Measurements from ENCODE around the gene RASD2. TPM values are rescaled to one million over a fixed set of nuclear protein-coding genes. Genes with fewer than 3 reads are reported as not detected.
A peak's percentile ranks its signal among the peaks of the same experiment; 100 is the strongest.

The RASD2 gene
- total RNA-seq, 4 donors from 2014 or later = 2.7 to 5.8 (median 4.8) TPM

- H3K36me3 ChIP-seq = no peaks in the 10 kb centered on the region
- DNase-seq = no peak
- H3K27me3 ChIP-seq = no peaks in the 10 kb centered on the region
- H3K4me1 ChIP-seq = no peaks in the 10 kb centered on the region
- no peak overlapping the region for H3K4me3 ChIP-seq
- H3K27ac ChIP-seq = peak overlapping the region in 1 of 4 donors; percentile 54
- TF ChIP-seq CTCF (IDR thresholded peaks at IDR 0.05) (no peak), POLR2A (IDR thresholded peaks at IDR 0.05) (no peak)
- H3K9me3 ChIP-seq = no peaks in the 10 kb centered on the region
Observed at GRCh38 chr22:35593071-35593890, 52.6 kb downstream of the RASD2 start.

GRCh38 chr22:35593891-35594470, 53.4 kb downstream of the RASD2 start:
- Histone ChIP-seq H3K27ac (no peak overlapping the region), H3K36me3 (no peaks in the 10 kb centered on the region), H3K9me3 (no peaks in the 10 kb centered on the region), H3K4me3 (no peak overlapping the region), H3K4me1 (no peaks in the 10 kb centered on the region), H3K27me3 (no peaks in the 10 kb centered on the region)
- DNase-seq = no peak
- TF ChIP-seq CTCF (IDR thresholded peaks at IDR 0.05) (no peak), POLR2A (IDR thresholded peaks at IDR 0.05) (no peak)

DNA sequence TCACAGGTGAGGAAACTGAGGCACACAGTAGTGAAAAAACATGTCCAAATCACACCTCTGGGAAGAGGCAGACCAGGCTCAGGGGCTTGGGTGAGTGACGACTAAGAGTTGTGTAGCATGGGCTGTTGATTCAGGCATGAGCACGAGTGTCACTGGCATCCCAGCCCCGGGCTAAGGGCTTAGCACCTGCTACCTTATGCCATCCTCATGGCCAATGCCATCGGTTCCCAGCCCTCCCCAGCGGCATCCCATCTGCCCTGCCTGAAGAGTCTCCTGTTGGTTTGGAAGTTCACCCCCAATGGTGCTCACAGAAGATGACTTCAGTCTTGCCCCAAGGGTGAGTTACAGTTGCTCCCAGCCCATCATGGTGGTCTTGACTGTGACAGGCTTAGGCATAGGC, 54.1 kb downstream of the RASD2 start:
- Histone ChIP-seq H3K27me3 (no peaks in the 10 kb centered on the region), H3K27ac (no peak overlapping the region), H3K4me3 (no peak overlapping the region), H3K4me1 (no peaks in the 10 kb centered on the region), H3K9me3 (no peaks in the 10 kb centered on the region), H3K36me3 (no peaks in the 10 kb centered on the region)
- TF ChIP-seq POLR2A (IDR thresholded peaks at IDR 0.05) = no peak
- TF ChIP-seq CTCF (IDR thresholded peaks at IDR 0.05) = no peak
- no peak for DNase-seq

DNA sequence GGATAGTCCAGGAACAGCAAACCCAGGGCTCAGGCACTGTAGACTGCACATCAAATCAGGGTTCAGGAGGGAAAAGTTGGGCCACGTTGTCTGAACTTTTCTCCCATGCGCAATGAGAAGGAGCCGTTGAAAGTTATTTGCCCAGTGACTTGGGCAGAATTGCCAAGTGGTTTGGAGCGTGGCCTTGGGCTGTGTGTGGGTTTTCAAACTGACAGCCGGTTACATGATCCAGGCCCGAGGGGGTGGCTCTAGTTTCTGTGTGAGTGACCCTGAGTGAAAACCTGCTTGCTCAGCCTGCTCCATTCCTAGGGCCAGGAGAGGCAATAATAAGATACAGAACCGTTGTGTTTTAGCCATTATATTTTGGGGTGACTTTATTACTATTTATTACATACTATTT, 56.2 kb downstream of the RASD2 start:
- Histone ChIP-seq H3K4me1 (no peaks in the 10 kb centered on the region), H3K9me3 (no peaks in the 10 kb centered on the region), H3K4me3 (no peak overlapping the region), H3K27ac (no peak overlapping the region), H3K36me3 (no peaks in the 10 kb centered on the region), H3K27me3 (no peaks in the 10 kb centered on the region)
- TF ChIP-seq POLR2A (IDR thresholded peaks at IDR 0.05) (no peak), CTCF (IDR thresholded peaks at IDR 0.05) (no peak)
- no peak for DNase-seq

DNA sequence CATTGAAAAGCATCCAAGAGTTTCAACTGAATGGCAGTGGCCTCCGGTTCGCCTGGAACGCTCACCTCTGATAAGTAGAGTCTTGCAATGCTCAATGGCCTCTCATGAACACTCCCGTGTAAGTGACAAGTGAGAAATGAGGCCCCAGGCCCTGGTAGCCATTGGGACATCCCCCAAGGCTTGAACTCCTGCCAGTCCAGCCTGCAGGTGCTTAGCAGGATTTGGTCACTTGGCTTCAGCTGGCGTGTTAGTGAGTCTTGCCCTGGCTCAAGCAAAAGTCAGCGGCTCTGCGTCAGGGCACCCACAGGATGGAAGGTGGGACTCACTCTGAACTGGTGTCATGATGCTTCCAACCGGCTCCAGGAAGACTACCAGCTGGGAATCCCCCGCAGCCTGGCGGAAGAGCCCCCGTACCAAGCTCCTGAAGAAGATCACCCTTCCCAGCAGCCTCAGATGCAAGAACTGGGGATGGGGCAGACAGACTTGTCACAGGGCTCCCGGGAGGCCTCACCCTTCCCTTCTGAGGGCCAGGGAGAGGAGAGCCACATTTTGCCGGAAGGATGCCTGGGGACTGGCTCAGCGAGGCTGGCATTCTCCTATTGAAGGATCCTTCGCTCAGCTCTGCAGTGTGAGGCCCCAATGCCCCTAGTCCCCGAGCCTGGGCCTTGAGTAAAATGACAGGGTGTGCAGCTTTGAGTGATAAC, 57.2 kb downstream of the RASD2 start:
- Histone ChIP-seq H3K36me3 (no peaks in the 10 kb centered on the region), H3K4me1 (no peaks in the 10 kb centered on the region), H3K27me3 (no peaks in the 10 kb centered on the region), H3K27ac (no peak overlapping the region), H3K4me3 (no peak overlapping the region), H3K9me3 (no peaks in the 10 kb centered on the region)
- DNase-seq = no peak
- TF ChIP-seq POLR2A (IDR thresholded peaks at IDR 0.05) = no peak
- no peak for TF ChIP-seq CTCF (IDR thresholded peaks at IDR 0.05)

Measured in Peyer's patch (tissue), 4 donors.